ES-I3 (cell line): Measurements from ENCODE around the gene PARD3B.

Source experiments
- H3K36me3 ChIP-seq: 2 replicates; pipeline ENCODE4 v1.6.1; 2013; ENCODE audit warnings: mild to moderate bottlenecking, low read length, control low read depth, moderate library complexity; ENCODE audit not compliant: insufficient read depth
- H3K4me1 ChIP-seq: 2 replicates; pipeline ENCODE4 v1.6.1; 2013; ENCODE audit warnings: mild to moderate bottlenecking, control low read depth, low read length; ENCODE audit not compliant: insufficient read depth
- H3K9ac ChIP-seq: 2 replicates; pipeline ENCODE4 v1.6.1; 2013; ENCODE audit warnings: low read depth, mild to moderate bottlenecking, low read length, moderate library complexity
- H3K9me3 ChIP-seq: 2 replicates; pipeline ENCODE4 v1.6.1; 2013; ENCODE audit warnings: mild to moderate bottlenecking, low read length, moderate library complexity; ENCODE audit not compliant: control insufficient read depth, insufficient read depth

Gene PARD3B

GRCh38 chr2:204645018-204645773, 99.9 kb downstream of the PARD3B start:
- Histone ChIP-seq H3K9ac (no peak overlapping the region), H3K4me1 (no peaks in the 10 kb centered on the region), H3K36me3 (no peaks in the 10 kb centered on the region), H3K9me3 (no peaks in the 10 kb centered on the region)

- H3K9me3 ChIP-seq = no peaks in the 10 kb centered on the region; the same call in 1 of the 2 replicates
- no peak overlapping the region for H3K9ac ChIP-seq
- no peaks in the 10 kb centered on the region for H3K4me1 ChIP-seq
- no peaks in the 10 kb centered on the region for H3K36me3 ChIP-seq
Measured at GRCh38 chr2:204647626-204648025, 102.4 kb downstream of the PARD3B start.

- H3K9me3 ChIP-seq = no peaks in the 10 kb centered on the region; the same call in 1 of the 2 replicates
- H3K9ac ChIP-seq = no peak overlapping the region
- no peaks in the 10 kb centered on the region for H3K36me3 ChIP-seq
- H3K4me1 ChIP-seq = no peaks in the 10 kb centered on the region
Measured at GRCh38 chr2:204650611-204651010, 105.3 kb downstream of the PARD3B start.

DNA sequence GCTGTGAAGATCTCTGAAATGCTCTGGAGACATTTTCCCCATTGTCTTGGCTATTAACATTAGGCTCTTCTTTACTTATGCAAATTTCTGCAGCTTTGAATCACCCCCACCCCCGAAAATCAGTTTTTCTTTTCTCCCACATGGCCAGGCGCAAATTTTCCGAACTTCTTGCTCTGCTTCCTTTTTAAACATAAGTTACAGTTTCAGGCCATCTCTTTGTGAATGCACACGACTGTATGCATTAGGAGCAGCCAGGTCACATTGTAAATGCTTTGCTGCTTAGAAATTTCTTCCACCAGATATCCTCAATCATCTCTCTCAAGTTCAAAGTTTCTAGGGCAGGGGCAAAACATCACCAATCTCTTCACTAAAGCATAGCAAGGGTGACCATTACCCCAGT, 106.8 kb downstream of the PARD3B start:
- Histone ChIP-seq H3K9me3 (no peaks in the 10 kb centered on the region; the same call in 1 of the 2 replicates), H3K9ac (no peak overlapping the region), H3K4me1 (no peaks in the 10 kb centered on the region), H3K36me3 (no peaks in the 10 kb centered on the region)

DNA sequence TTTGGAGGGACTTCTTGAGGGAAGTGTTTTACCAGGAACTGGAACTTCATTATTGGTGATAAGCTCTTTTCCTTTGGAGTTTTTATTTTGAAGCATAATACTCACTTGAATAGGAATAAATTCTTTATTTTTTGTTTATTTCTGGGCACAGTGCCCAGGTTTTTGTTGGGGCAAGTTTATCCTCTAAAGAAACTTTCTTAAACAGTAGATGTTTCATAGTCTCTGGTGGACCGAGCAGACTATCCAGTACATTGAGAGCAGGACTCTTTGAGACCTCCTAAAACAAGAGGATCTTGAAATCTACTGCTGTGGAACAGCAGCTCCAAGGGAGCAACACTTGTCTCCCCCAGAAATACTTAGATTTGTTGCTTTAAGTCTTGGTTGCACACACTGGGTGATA, 109.4 kb downstream of the PARD3B start:
- Histone ChIP-seq H3K36me3 (no peaks in the 10 kb centered on the region), H3K4me1 (no peaks in the 10 kb centered on the region), H3K9me3 (no peaks in the 10 kb centered on the region; the same call in 1 of the 2 replicates), H3K9ac (no peak overlapping the region)

GRCh38 chr2:204655101-204655500, 109.8 kb downstream of the PARD3B start:
- Histone ChIP-seq H3K9me3 (no peaks in the 10 kb centered on the region; the same call in 1 of the 2 replicates), H3K9ac (no peak overlapping the region), H3K36me3 (no peaks in the 10 kb centered on the region), H3K4me1 (no peaks in the 10 kb centered on the region)

- H3K9me3 ChIP-seq = no peaks in the 10 kb centered on the region; the same call in 1 of the 2 replicates
- H3K4me1 ChIP-seq = no peaks in the 10 kb centered on the region
- no peaks in the 10 kb centered on the region for H3K36me3 ChIP-seq
- no peak overlapping the region for H3K9ac ChIP-seq
Measured at GRCh38 chr2:204655626-204656025, 110.4 kb downstream of the PARD3B start.

DNA sequence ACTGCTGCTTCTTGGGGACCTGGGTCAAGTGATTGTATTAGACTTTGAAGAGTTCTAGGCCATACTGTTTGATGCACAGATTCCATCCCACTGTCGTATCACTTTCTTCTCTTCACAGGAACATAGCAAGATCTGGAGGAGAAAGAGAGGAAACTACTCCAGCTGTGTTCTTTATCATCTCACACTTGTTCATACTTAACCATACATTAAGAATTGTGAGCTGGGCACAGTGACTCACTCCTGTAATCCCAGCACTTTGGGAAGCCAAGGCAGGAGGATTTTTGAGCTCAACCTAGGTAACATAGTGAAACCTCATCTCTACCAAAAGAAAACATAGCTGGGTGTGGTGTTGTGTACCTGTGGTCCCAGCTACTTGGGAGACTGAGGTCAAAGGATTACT, 111.7 kb downstream of the PARD3B start:
- H3K9me3 ChIP-seq = no peaks in the 10 kb centered on the region; the same call in 1 of the 2 replicates
- no peaks in the 10 kb centered on the region for H3K36me3 ChIP-seq
- H3K4me1 ChIP-seq = no peaks in the 10 kb centered on the region
- H3K9ac ChIP-seq = no peak overlapping the region

- Histone ChIP-seq H3K9ac (no peak overlapping the region), H3K4me1 (peaks cover 17% of the 10 kb centered on the region), H3K9me3 (no peaks in the 10 kb centered on the region), H3K36me3 (no peaks in the 10 kb centered on the region)
Measured at GRCh38 chr2:204662956-204663355, 117.7 kb downstream of the PARD3B start.

DNA sequence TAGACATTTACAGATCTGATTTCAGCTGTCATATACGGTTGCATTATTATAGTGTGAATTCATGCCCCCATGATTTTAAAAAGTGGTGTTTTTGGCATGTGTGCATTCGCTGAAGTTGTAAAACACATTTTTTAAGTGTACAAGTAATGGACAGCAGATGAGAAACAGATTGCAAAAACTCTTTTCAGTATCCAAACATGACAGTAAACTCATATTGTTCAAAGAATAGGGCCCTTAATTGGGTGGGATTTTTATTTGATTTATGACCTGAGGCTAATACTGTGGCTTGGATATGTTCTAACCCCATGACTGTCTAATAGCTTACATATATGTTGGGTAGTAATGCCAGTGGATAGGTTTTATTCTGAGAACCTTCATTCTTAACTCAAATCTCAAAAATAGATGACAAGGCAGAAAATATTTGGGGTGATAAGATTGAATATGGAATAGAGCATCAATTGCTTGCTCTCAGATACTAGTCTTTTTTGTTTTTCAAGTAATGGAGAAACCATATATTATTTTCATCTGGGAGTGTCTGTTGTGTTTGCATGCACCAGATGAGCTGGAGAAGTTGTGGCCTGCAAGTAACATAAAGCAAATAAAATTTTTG, 118.6 kb downstream of the PARD3B start:
- Histone ChIP-seq H3K9ac (no peak overlapping the region), H3K36me3 (no peaks in the 10 kb centered on the region), H3K9me3 (no peaks in the 10 kb centered on the region), H3K4me1 (peaks cover 17% of the 10 kb centered on the region)

DNA sequence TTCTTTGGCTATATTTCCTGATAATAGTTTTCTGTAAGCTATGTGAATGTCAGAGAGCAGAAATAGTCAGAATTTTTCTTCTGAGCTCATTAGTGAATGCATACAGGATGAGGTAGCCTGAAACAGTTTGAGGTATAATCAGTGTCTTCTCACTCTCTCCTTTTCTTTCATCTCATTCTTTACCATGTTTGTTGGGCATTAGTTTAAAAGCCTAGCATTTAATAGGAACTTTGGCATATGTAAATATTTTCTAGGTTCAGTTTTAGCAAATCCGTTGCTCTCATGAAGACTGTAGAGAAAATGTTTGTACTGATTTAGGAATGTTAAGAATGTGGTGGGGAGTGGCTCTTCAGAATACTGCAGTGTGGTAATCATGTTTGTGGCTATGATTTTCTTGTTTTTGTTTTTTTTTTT, 119.4 kb downstream of the PARD3B start:
- peaks cover 17% of the 10 kb centered on the region for H3K4me1 ChIP-seq
- no peak overlapping the region for H3K9ac ChIP-seq
- H3K9me3 ChIP-seq = no peaks in the 10 kb centered on the region
- no peaks in the 10 kb centered on the region for H3K36me3 ChIP-seq

DNA sequence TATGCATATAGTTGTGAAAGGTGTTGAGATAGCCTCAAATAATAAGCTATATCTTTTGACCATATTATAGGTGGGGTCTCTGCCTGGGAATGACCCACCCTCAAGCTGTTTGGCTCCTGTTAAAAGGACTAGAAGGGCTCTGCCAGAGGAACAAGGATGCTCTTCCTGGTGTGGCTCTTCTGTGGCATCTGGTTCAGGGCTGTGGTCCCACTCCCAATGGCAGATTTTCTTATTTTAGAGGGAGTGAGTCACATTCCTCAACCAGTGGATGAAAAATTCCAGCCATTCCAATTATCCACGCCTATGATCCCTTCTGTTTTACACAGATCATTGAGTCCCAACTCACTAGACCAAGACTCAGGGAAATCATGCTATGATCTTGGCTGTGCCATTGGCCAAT, 119.9 kb downstream of the PARD3B start:
- no peak overlapping the region for H3K9ac ChIP-seq
- no peaks in the 10 kb centered on the region for H3K9me3 ChIP-seq
- peaks cover 17% of the 10 kb centered on the region for H3K4me1 ChIP-seq
- H3K36me3 ChIP-seq = no peaks in the 10 kb centered on the region

DNA sequence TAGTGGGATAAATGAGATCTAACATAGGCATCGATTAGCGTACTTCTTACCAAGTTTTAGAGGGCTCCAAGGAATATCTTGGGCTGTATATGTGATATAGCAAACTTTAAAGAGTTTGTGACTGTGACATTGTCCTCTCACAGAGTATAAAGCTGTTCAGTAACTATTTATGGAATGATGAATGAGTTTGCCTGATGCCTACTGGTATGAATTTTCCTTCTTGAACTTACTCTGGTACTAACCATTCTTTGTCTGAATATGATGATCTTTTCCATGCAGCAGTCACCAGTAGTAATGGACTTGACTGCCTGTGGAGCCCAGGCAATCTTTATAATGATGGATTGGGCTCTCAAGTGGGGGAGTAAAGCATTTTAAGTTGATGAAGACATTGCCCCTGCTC, 120.5 kb downstream of the PARD3B start:
- peaks cover 17% of the 10 kb centered on the region for H3K4me1 ChIP-seq
- no peak overlapping the region for H3K9ac ChIP-seq
- H3K9me3 ChIP-seq = no peaks in the 10 kb centered on the region
- H3K36me3 ChIP-seq = no peaks in the 10 kb centered on the region

DNA sequence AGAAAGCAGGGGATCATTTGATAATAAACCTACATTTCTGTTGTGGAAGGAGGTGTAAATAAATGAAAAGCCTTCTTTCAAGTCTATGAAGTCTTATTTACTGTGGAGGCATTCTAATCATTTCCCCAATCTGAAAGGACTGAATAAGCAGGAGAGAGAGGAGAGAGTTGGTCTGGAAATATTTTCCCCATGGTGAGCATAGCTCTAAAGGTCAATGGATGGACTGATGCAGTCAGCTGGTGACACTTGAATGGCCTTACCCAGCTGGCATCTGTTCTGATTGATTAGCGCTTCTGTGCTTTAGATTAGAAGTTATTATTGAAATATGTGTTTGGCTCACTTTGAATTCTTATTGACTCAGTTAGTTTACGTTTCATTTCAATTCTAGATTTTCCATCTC, 122.7 kb downstream of the PARD3B start:
- peaks cover 23% of the 10 kb centered on the region for H3K4me1 ChIP-seq
- H3K9me3 ChIP-seq = no peaks in the 10 kb centered on the region
- no peaks in the 10 kb centered on the region for H3K36me3 ChIP-seq
- H3K9ac ChIP-seq = no peak overlapping the region

- H3K9ac ChIP-seq = no peak overlapping the region
- H3K9me3 ChIP-seq = no peaks in the 10 kb centered on the region
- no peaks in the 10 kb centered on the region for H3K36me3 ChIP-seq
- H3K4me1 ChIP-seq = peaks cover 34% of the 10 kb centered on the region
Measured at GRCh38 chr2:204669382-204669781, 124.1 kb downstream of the PARD3B start.
